Lung (tissue), 12 donors: Measurements from ENCODE around the gene HEXIM1. TPM values are rescaled to one million over a fixed set of nuclear protein-coding genes. Genes with fewer than 3 reads are reported as not detected.

Experiments
- ATAC-seq: fragments of 200-7000 bp; cut with Tn5 transposase; one replicate; pipeline ENCODE4 v1.9.1; 2020; ENCODE audit warnings: moderate number of reproducible peaks; ENCODE audit not compliant: insufficient read depth, low FRiP score
- DNase-seq, 3 donors: peaks; one replicate each; pipeline ENCODE4 v3.0.0-alpha.2; 2013 to 2017
- H3K27ac ChIP-seq, 2 donors: one replicate each; pipeline ENCODE4 v1.5.1; 2013; ENCODE audit warnings: mild to moderate bottlenecking in 2 of 2, moderate library complexity in 2 of 2, control low read depth in 1 of 2, inconsistent platforms in 1 of 2, low read depth in 1 of 2, low read length in 1 of 2
- H3K27me3 ChIP-seq, 3 donors: one replicate each; pipeline ENCODE4 v1.5.1; 2013; ENCODE audit warnings: low read length in 2 of 3; ENCODE audit not compliant: control insufficient read depth in 3 of 3, insufficient read depth in 3 of 3
- H3K36me3 ChIP-seq, 4 donors: one replicate each; pipeline ENCODE4 v1.5.1; 2013; ENCODE audit warnings: low read length in 4 of 4, mild to moderate bottlenecking in 1 of 4, moderate library complexity in 1 of 4; ENCODE audit not compliant: control insufficient read depth in 4 of 4, insufficient read depth in 4 of 4
- H3K4me1 ChIP-seq, 5 donors: one replicate each; pipeline ENCODE4 v1.5.1; 2013; ENCODE audit warnings: low read length in 5 of 5, mild to moderate bottlenecking in 2 of 5, moderate library complexity in 1 of 5; ENCODE audit not compliant: control insufficient read depth in 5 of 5, insufficient read depth in 5 of 5
- H3K4me3 ChIP-seq: one replicate; pipeline ENCODE4 v1.5.1; 2013; ENCODE audit warnings: mild to moderate bottlenecking, control low read depth, moderate library complexity
- H3K9ac ChIP-seq, 2 donors: one replicate each; pipeline ENCODE4 v1.5.1; 2013; ENCODE audit warnings: low read length in 2 of 2, control low read depth in 1 of 2; ENCODE audit not compliant: insufficient read depth in 1 of 2
- H3K9me3 ChIP-seq, 4 donors: one replicate each; pipeline ENCODE4 v1.5.1; 2013; ENCODE audit warnings: low read length in 3 of 4, mild to moderate bottlenecking in 1 of 4, moderate library complexity in 1 of 4; ENCODE audit not compliant: control insufficient read depth in 4 of 4, insufficient read depth in 3 of 4
- WGBS, 2 donors: extraction: QIAGEN DNeasy Blood & Tissue Kit; methylation state at CpG; one replicate each; pipeline ENCODE4 v1.1.7; 2013; 5-methylcytosine and 5-hydroxymethylcytosine counted together
- polyA plus RNA-seq, 2 donors: library from polyadenylated mRNA; stranded (reverse); fragments of 200-250 nt; gene quantifications; one replicate each; pipeline ENCODE4 v1.2.1, GENCODE V29; 2013
- total RNA-seq, 2 donors: library from RNA; depleted of rRNA in 1 of 2; stranded (reverse); fragments of >200 nt in 1 of 2; gene quantifications; one replicate each; pipeline ENCODE4 v1.2.1, GENCODE V29; 2014 to 2021
- TF ChIP-seq, protein P1 (sequence below): IDR thresholded peaks from 2 replicates; pipeline ENCODE4 v1.5.1; 2012; ENCODE audit warnings: mild to moderate bottlenecking; ENCODE audit errors: control extremely low read depth, extremely low read depth
- donor health status: control.
- donor health status: control.
- donor health status: Bipolar disorder and iron deficiency.
- donor health status: healthy.
- donor health status: DM: yes; HTN: yes; CAD: no.

Gene HEXIM1
- total and polyA plus RNA-seq, 4 donors, result 14.5 to 34.4 (median 22.0) TPM

DNA sequence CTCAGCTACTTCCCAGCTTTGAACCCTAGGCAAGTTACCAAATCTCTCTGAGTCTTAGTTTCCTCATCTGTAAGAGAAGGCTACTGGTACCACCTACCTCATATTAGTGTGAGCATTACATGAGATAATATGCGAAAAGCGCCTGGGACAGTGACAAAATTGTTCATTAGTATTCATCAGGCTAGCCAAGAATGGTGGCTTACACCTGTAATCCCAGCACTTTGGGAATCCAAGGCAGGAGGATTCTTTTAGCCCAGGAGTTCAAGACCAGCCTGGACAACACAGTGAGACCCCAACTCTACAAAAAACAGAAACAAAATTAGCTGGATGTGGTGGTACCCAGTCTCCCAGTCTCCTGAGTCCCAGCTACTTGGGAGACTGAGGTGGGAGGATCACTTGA, 19.3 kb upstream of the HEXIM1 start:
- TF ChIP-seq, protein P1, sequence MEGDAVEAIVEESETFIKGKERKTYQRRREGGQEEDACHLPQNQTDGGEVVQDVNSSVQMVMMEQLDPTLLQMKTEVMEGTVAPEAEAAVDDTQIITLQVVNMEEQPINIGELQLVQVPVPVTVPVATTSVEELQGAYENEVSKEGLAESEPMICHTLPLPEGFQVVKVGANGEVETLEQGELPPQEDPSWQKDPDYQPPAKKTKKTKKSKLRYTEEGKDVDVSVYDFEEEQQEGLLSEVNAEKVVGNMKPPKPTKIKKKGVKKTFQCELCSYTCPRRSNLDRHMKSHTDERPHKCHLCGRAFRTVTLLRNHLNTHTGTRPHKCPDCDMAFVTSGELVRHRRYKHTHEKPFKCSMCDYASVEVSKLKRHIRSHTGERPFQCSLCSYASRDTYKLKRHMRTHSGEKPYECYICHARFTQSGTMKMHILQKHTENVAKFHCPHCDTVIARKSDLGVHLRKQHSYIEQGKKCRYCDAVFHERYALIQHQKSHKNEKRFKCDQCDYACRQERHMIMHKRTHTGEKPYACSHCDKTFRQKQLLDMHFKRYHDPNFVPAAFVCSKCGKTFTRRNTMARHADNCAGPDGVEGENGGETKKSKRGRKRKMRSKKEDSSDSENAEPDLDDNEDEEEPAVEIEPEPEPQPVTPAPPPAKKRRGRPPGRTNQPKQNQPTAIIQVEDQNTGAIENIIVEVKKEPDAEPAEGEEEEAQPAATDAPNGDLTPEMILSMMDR, result no peak
- H3K9ac ChIP-seq, result no peak overlapping the region

DNA sequence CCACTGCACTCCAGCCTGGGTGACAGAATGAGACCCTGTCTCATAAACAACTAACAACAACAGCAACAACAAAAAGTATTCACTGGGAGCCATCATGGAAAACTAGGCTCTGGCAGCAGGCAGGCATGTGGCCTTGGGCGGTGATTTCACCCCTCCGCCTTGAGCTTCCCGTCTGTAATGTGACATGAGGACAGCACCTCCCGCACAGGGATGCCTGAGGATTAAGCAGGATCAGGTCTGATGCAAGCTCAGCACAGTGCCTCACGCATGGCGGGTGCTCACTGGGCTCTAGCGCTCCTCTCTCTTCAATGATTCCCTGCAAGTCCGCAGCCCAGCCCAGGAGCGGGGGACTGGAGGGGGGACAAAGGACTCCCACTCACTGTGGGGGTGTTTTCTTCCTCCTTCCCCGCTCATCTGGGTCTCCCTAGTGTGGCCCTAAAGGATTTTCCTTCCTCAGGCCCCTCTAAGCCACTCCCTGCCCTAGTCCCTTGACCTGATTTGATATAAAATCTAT, 18.8 kb upstream of the HEXIM1 start:
- H3K27ac ChIP-seq, result peak overlapping the region; percentile 17 to 87
- H3K27me3 ChIP-seq, result no peaks in the 10 kb centered on the region
- H3K9ac ChIP-seq, result no peak overlapping the region
- H3K36me3 ChIP-seq, result no peaks in the 10 kb centered on the region
- DNase-seq (no peak), ATAC-seq (no peak)
- WGBS, 2 donors, result 82 to 84% methylated on average over 10 of the region's 10 CpGs
- H3K4me3 ChIP-seq, result no peak overlapping the region
- H3K9me3 ChIP-seq, result no peaks in the 10 kb centered on the region
- peaks cover 0 to 20% (median 9%) of the 10 kb centered on the region in 5 donors for H3K4me1 ChIP-seq
- TF ChIP-seq, protein P1, result no peak

More for the DNA sequence above, 19.3 kb upstream of the HEXIM1 start:
- 98 to 100% methylated on average over 2 of the region's 2 CpGs for WGBS, 2 donors
- H3K9me3 ChIP-seq, result no peaks in the 10 kb centered on the region
- no peak overlapping the region for H3K4me3 ChIP-seq
- peaks cover 0 to 25% (median 9%) of the 10 kb centered on the region in 5 donors for H3K4me1 ChIP-seq
- peak overlapping the region; percentile 62 to 87 for H3K27ac ChIP-seq
- H3K27me3 ChIP-seq, result no peaks in the 10 kb centered on the region
- DNase-seq (no peak), ATAC-seq (no peak)
- H3K36me3 ChIP-seq, result no peaks in the 10 kb centered on the region

DNA sequence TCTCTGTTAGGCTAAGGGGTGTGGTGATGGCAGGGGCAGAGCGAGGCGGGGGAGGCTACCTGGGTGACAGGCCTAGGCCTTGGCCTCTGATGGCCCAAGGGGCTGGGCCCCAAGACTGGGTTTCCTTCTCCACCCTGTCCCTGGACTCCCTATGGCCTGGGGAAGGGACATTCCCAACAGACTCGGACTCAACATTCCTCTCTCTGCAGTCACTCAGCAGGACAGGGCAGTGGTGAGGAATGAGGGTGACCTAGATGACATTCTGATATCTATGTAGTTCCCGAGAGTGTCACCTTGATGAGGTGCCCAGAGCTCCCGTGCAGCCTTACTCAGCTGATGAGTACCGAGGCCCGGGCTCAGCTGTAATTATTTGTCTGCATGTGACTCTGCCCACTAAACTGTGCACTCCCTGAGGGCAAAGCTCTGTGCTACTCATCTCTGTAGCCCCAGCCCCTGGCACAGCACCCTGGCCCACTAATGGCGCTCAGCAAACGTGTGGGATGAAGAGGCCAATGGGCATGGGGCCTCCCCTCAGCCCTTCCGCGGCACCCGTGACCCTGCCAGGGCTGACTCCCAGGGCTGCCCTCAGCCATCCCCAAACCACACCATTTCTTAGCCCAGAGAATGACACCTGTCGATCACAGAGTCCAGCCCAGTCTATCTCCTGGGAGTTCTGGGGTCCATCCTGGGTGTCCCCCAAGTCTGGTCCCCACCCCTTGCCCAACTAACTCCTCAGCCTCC, 18.2 kb upstream of the HEXIM1 start:
- H3K9ac ChIP-seq, result no peak overlapping the region
- H3K4me3 ChIP-seq, result no peak overlapping the region
- WGBS, 2 donors, result 78 to 90% methylated on average over 12 to 13 of the region's 13 CpGs

More for the DNA sequence above, 18.2 kb upstream of the HEXIM1 start:
- Histone ChIP-seq H3K27me3 (no peaks in the 10 kb centered on the region), H3K4me1 (peaks cover 0 to 19% (median 9%) of the 10 kb centered on the region in 5 donors), H3K9me3 (no peaks in the 10 kb centered on the region), H3K36me3 (no peaks in the 10 kb centered on the region), H3K27ac (peak overlapping the region; percentile 17 to 78)
- ATAC-seq, result no peak
- DNase-seq, result no peak
- TF ChIP-seq, protein P1, result no peak
